Uterus (tissue), 2 donors: Measurements from ENCODE around the gene SLC16A9.

ENCODE experiments used
- CTCF ChIP-seq, 4 experiments: fragments of 200-600 bp in 2 of 4; fragments of 450-650 bp in 2 of 4; sonication (generic) in 2 of 4; IDR thresholded peaks; one replicate each; pipeline ENCODE4 v1.5.1; 2016 to 2019; ENCODE audit warnings: antibody characterized with exemption in 4 of 4, mild to moderate bottlenecking in 2 of 4, moderate library complexity in 1 of 4
- POLR2A ChIP-seq, 2 donors: fragments of 450-650 bp; IDR thresholded peaks; one replicate each; pipeline ENCODE4 v1.6.1; 2016; ENCODE audit warnings: antibody characterized with exemption in 2 of 2, mild to moderate bottlenecking in 1 of 2, moderate library complexity in 1 of 2

- TF ChIP-seq CTCF (IDR thresholded peaks at IDR 0.05) (no peak), POLR2A (IDR thresholded peaks at IDR 0.05) (no peak)
Measured at GRCh38 chr10:59720377-59720776, 10.7 kb upstream of the SLC16A9 start.
